ENCODE results near the gene ENG.

Gene ENG

DNA sequence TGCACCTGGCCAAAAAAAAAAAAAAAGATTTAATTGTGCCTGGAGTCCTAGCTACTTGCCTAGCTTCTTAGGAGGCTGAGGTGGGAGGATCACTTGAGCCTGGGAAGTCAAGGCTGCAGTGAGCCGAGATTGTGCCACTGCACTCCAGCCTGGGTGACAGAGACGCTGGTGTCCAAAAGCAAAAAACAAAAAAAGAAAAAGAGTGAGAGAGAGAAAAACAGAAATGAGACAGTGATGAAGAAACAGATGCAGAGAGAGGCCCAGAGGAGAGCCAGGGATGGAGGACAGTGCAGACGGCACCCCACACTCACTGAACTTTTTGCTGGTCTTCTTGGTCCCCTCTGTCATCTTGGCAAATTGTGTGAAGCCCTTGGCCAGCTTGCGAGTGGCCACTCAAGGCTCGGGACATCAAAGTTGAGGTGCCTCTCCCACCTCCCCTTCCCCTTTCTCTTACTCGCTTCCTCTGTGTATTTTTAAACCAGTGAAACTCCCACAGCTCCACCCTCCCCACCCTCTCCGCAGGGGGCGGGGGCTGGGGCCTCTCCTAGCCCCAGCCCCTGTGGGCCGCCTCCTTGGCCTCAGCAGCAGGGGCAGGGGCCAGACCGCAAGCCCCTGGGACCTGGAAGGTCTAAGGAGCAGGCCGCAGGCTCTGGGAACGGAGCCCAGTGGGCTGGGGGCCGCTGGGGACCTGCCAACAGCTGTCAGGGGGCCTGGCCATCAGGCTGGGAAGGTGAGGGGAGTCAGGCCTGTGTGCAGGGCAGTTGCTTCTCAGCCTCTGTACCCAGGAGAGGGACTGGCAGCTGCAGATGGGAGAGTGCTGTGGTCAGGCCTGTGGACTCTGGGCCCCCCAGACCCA, 76.0 kb downstream of the ENG start, which contains the start of gene SH2D3C:
Gene SH2D3C, minus strand, starts transcription at position 387 of the 856 bp plus-strand sequence. Its CDS starts 39 bp downstream, at position 348.
- peak; percentile 60 for DNase-seq (ENCODE audit: extremely low spot score)
- TF ChIP-seq, protein P1, sequence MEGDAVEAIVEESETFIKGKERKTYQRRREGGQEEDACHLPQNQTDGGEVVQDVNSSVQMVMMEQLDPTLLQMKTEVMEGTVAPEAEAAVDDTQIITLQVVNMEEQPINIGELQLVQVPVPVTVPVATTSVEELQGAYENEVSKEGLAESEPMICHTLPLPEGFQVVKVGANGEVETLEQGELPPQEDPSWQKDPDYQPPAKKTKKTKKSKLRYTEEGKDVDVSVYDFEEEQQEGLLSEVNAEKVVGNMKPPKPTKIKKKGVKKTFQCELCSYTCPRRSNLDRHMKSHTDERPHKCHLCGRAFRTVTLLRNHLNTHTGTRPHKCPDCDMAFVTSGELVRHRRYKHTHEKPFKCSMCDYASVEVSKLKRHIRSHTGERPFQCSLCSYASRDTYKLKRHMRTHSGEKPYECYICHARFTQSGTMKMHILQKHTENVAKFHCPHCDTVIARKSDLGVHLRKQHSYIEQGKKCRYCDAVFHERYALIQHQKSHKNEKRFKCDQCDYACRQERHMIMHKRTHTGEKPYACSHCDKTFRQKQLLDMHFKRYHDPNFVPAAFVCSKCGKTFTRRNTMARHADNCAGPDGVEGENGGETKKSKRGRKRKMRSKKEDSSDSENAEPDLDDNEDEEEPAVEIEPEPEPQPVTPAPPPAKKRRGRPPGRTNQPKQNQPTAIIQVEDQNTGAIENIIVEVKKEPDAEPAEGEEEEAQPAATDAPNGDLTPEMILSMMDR (IDR thresholded peaks at IDR 0.05; ENCODE audit: control extremely low read depth, extremely low read depth, low read depth, missing control alignments) = no peak
- POLR2A ChIA-PET = interaction anchor here (0.7 to 1.0 kb wide), 2 partner anchors 24 to 67 kb away, joined by 3 read pairs; partner anchors contain the start of gene FPGS
- CTCF ChIA-PET = interaction anchor here (0.9 to 10.6 kb wide), 6 partner anchors 9 to 257 kb away, joined by 3 to 62 read pairs (median 4); partner anchors contain the start of genes FPGS and TOR2A

DNA sequence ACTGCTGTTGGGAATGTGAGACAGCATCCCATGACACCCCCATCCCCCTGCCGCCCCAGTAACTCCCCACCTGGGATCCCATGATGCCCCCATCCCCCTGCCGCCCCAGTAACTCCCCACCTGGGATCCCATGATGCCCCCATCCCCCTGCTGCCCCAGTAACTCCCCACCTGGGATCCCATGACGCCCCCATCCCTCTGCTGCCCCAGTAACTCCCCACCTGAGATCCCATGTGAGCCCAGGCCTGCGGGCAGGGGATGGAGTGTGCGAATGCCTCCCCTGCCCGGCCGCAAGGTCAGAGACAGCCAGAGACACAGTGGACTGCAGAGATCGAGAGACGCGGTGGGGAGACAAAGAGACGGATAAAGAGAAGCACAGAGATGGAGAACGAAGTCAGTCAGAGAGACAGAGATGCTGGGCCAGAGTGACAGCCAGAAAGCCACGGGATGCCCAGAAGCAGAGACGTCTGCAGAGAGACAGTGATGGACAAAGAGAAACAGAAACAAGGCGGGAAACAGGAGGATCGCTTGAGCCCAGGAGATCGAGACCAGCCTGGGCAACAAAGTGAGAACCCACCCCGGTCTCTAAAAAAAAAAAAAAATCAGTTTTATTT, 77.0 kb downstream of the ENG start:
- CTCF ChIA-PET = interaction anchor here (2.6 to 10.6 kb wide), 2 partner anchors 43 to 93 kb away, joined by 12 to 62 read pairs; partner anchors contain the start of gene TOR2A
- POLR2A ChIA-PET = interaction anchor here (0.7 kb wide), 1 partner anchor 68 kb away, joined by 3 read pairs; no protein-coding TSS in a partner anchor
- TF ChIP-seq, protein P1 (IDR thresholded peaks at IDR 0.05; ENCODE audit: control extremely low read depth, extremely low read depth, low read depth, missing control alignments) = no peak
- no peak for DNase-seq (ENCODE audit: extremely low spot score)

DNA sequence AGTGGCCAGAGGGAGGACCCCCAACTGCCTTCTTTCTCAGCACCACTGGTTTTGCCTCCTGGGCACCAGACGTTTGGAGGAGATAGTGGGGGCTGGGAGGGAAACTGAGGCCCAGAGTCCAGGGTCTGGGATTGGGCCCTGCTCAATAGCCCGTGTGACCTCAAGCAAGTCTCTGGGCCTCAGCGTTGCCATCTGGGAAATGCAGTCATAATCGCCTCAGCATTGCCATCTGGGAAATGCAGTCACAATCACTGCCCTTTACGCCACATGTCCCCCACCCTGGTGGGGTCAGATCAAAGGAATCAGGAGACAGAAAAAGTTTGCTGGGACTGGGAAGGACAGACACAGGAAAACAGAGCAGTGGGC, 77.6 kb downstream of the ENG start:
- ChIA-PET POLR2A (no interaction called here), CTCF (interaction anchor here (1.3 to 2.7 kb wide), 2 partner anchors 8 to 19 kb away, joined by 3 to 25 read pairs; partner anchors contain the start of gene CDK9)
- no peak for DNase-seq (ENCODE audit: extremely low spot score)
- TF ChIP-seq, protein P1 (IDR thresholded peaks at IDR 0.05; ENCODE audit: control extremely low read depth, extremely low read depth, low read depth, missing control alignments) = no peak

GRCh38 chr9:127776195-127776923, 78.1 kb downstream of the ENG start:
- TF ChIP-seq, protein P1 (IDR thresholded peaks at IDR 0.05; ENCODE audit: control extremely low read depth, extremely low read depth, low read depth, missing control alignments) = no peak
- POLR2A ChIA-PET = interaction anchor here (0.7 kb wide), 1 partner anchor 8 kb away, joined by 3 read pairs; no protein-coding TSS in a partner anchor
- CTCF ChIA-PET = interaction anchor here (1.0 to 2.7 kb wide), 3 partner anchors 9 to 93 kb away, joined by 3 to 25 read pairs (median 3); partner anchors contain the start of gene CDK9
- peak; percentile 81 for DNase-seq (ENCODE audit: extremely low spot score)

GRCh38 chr9:127773981-127774380, 80.5 kb downstream of the ENG start:
- CTCF ChIA-PET = interaction anchor here (1.4 to 7.6 kb wide), 4 partner anchors 8 to 96 kb away, joined by 3 to 41 read pairs (median 6); partner anchors contain the start of genes CDK9 and TOR2A
- TF ChIP-seq, protein P1 (IDR thresholded peaks at IDR 0.05; ENCODE audit: control extremely low read depth, extremely low read depth, low read depth, missing control alignments) = no peak

More at GRCh38 chr9:127773981-127774380, 80.5 kb downstream of the ENG start:
- DNase-seq (ENCODE audit: extremely low spot score) = no peak
- POLR2A ChIA-PET = no interaction called here
